HepG2 (cell line): Measurements from ENCODE around the gene TTBK2. TPM values are rescaled to one million over a fixed set of nuclear protein-coding genes. Genes with fewer than 3 reads are reported as not detected.
"Not testable (repeated sequence)": the region's sequence is repeated elsewhere in the genome, so short reads cannot be mapped to it uniquely, and the experiment has no call there.

Experiments
- ATAC-seq: fragments of 200-7000 bp; cut with Tn5 transposase; 3 replicates; pipeline ENCODE4 v1.9.1; 2020; ENCODE audit warnings: mild to moderate bottlenecking, moderate library complexity
- BruUV-seq: library from RNA; stranded (reverse); fragments of 400-500 nt; replicated peaks from 2 replicates; lab custom pipeline; 2021; lab: Mats Ljungman, UMichigan
- CTCF ChIA-PET: fragments of 300-600 bp; formaldehyde crosslinking; extraction: SDS; loops from one replicate; lab custom pipeline; 2021; ENCODE audit warnings: low total read pairs, inconsistent platforms, low intra/inter-chr PET ratio; lab: Yijun Ruan, JAX
- POLR2A ChIA-PET: fragments of 350-600 bp; sonication (Branson Sonifier 250); formaldehyde crosslinking; loops from one replicate; lab custom pipeline; 2020; ENCODE audit warnings: antibody characterized with exemption, inconsistent platforms; lab: Yijun Ruan, JAX
- DNase-seq: peaks from one replicate; pipeline ENCODE4 v3.0.0-alpha.2; 2015; ENCODE audit warnings: low spot score
- FAIRE-seq: peaks from 3 replicates; lab custom pipeline; 2011; peaks lifted over from hg19 to GRCh38; lab: Jason Lieb, UNC
- H2AFZ ChIP-seq: one replicate; pipeline ENCODE4 v1.6.1; 2011; ENCODE audit warnings: low read length, inconsistent platforms
- H3K27ac ChIP-seq: fragments of 300-600 bp; 3 replicates; pipeline ENCODE4 v1.8.0; 2011; ENCODE audit warnings: mixed run types, mild to moderate bottlenecking, mixed read lengths, low read length, inconsistent platforms; ENCODE audit not compliant: insufficient read depth; ENCODE audit errors: extremely low read length
- H3K27me3 ChIP-seq, 2 experiments: fragments of 200-600 bp in 1 of 2; 2 replicates in 1 of 2; 3 replicates in 1 of 2; pipeline versions ENCODE4 v1.6.0 to v1.8.0; 2011; ENCODE audit warnings: low read length in 2 of 2, mild to moderate bottlenecking in 2 of 2, moderate library complexity in 2 of 2, inconsistent platforms in 1 of 2; ENCODE audit not compliant: insufficient read depth in 2 of 2, control insufficient read depth in 1 of 2
- H3K36me3 ChIP-seq, 2 experiments: fragments of 200-600 bp in 1 of 2; replicated peaks in 1 of 2; 2 replicates in 1 of 2; 3 replicates in 1 of 2; pipeline versions ENCODE4 v1.5.1 to v1.8.0; 2011; ENCODE audit warnings: low read length in 2 of 2, inconsistent platforms in 1 of 2; ENCODE audit not compliant: insufficient read depth in 2 of 2, control insufficient read depth in 1 of 2
- H3K4me1 ChIP-seq: 2 replicates; pipeline ENCODE4 v1.5.1; 2012; ENCODE audit warnings: low read length, inconsistent platforms; ENCODE audit not compliant: insufficient read depth
- H3K4me2 ChIP-seq: 2 replicates; pipeline ENCODE4 v1.6.0; 2011; ENCODE audit warnings: low read depth, low read length, inconsistent platforms
- H3K4me3 ChIP-seq, 3 experiments: fragments of 200-600 bp in 1 of 3; sonication (generic), shearing (Covaris generic) in 1 of 3; replicated peaks in 1 of 3; 2 replicates each; pipeline ENCODE4 v1.5.1; 2011 to 2016; ENCODE audit warnings: low read length in 3 of 3, inconsistent platforms in 2 of 3, low read depth in 2 of 3, mild to moderate bottlenecking in 2 of 3, control low read depth in 1 of 3, mixed read lengths in 1 of 3; ENCODE audit not compliant: insufficient read depth in 1 of 3
- H3K79me2 ChIP-seq: one replicate; pipeline ENCODE4 v1.6.1; 2011; ENCODE audit warnings: low read length, inconsistent platforms; ENCODE audit not compliant: insufficient read depth
- H3K9ac ChIP-seq: 2 replicates; pipeline ENCODE4 v1.6.0; 2011; ENCODE audit warnings: mild to moderate bottlenecking, low read depth, low read length, inconsistent platforms; ENCODE audit not compliant: insufficient read depth
- H3K9me3 ChIP-seq: 2 replicates; pipeline ENCODE4 v1.5.1; 2012; ENCODE audit warnings: mild to moderate bottlenecking, low read length
- H4K20me1 ChIP-seq: 2 replicates; pipeline ENCODE4 v1.6.0; 2011; ENCODE audit warnings: inconsistent platforms, mild to moderate bottlenecking, low read length, moderate library complexity; ENCODE audit not compliant: insufficient read depth
- FOXA1 ChIP-seq, 2 experiments: fragments of 450-650 bp in 1 of 2; sonication (generic) in 1 of 2; formaldehyde crosslinking in 1 of 2; IDR thresholded peaks; 2 replicates each; pipeline versions ENCODE4 v1.4.0 to v1.6.1; 2016 to 2020; ENCODE audit warnings: missing genetic modification reagents in 1 of 2
- ZNF431 ChIP-seq: sonication (generic); formaldehyde crosslinking; IDR thresholded peaks from 2 replicates; pipeline ENCODE4 v1.9.0; 2022; ENCODE audit warnings: missing genetic modification reagents, low read depth, mild to moderate bottlenecking, borderline replicate concordance
- WGBS: methylation state at CpG from one replicate; pipeline ENCODE4 v1.1.6; 2017; ENCODE audit warnings: low lambda C conversion rate; 5-methylcytosine and 5-hydroxymethylcytosine counted together
- in situ Hi-C: cut with HindIII; loops from 2 replicates; pipeline ENCODE4 v1.10.0; 2017; ENCODE audit warnings: low pct_unique_long_range_greater_than_20kb; ENCODE audit not compliant: extremely low pct_ligation_motif_present
- intact Hi-C: fragments of 100-400 bp; cut with micrococcal nuclease; formaldehyde crosslinking; loops from one replicate; pipeline ENCODE4 v1.10.0; 2022; ENCODE audit not compliant: unreplicated experiment
- polyA plus RNA-seq, 8 experiments: library from polyadenylated mRNA; depleted of rRNA in 3 of 8; stranded (reverse) in 7 of 8; unstranded in 1 of 8; fragments of >200 nt; fragmentation: Illumina TruSeq in 4 of 8; extraction: Trizol in 4 of 8; gene quantifications; 2 replicates each; pipeline versions ENCODE4 v1.2.1 to v1.2.3, GENCODE V29; 2011 to 2016; ENCODE audit warnings: low read depth in 4 of 8, missing spikeins in 1 of 8, mixed read lengths in 1 of 8; ENCODE audit not compliant: insufficient read depth in 1 of 8
- total RNA-seq, 5 experiments: library from RNA; depleted of rRNA; stranded (reverse); fragments of >200 nt; fragmentation: Illumina TruSeq; extraction: Trizol; gene quantifications; 2 replicates each; pipeline ENCODE4 v1.2.3, GENCODE V29; 2016; ENCODE audit warnings: low read depth in 1 of 5
- TF ChIP-seq, protein P1 (sequence below): sonication (generic); formaldehyde crosslinking; IDR thresholded peaks from 2 replicates; pipeline ENCODE4 v1.4.0; 2020; ENCODE audit warnings: missing genetic modification reagents, borderline replicate concordance

Gene TTBK2
- total and polyA plus RNA-seq, 2 of the 13 experiments (the other 11 are each of a cell fraction or from before 2014, with no cell fraction given), result 5.1 to 7.4 TPM

DNA sequence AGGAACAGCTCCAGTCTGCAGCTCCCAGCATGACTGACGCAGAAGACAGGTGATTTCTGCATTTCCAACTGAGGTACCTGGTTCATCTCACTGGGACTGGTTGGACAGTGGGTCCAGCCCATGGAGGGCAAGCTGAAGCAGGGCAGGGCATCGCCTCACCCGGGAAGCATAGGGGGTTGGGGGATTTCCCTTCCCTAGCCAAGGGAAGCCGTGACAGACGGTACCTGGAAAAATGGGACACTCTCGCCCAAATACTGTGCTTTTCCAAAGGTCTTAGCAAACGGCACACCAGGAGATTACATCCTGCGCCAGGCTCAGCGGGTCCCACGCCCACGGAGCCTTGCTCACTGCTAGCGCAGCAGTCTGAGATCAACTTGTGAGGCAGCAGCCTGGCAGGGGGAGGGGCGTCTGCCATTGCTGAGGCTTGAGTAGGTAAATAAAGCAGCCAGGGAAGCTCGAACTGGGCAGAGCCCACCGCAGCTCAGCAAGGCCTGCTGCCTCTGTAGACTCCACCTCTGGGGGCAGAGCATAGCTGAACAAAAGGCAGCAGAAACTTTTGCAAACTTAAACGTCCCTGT, 156.3 kb downstream of the TTBK2 start (continued):
- TF ChIP-seq, protein P1, sequence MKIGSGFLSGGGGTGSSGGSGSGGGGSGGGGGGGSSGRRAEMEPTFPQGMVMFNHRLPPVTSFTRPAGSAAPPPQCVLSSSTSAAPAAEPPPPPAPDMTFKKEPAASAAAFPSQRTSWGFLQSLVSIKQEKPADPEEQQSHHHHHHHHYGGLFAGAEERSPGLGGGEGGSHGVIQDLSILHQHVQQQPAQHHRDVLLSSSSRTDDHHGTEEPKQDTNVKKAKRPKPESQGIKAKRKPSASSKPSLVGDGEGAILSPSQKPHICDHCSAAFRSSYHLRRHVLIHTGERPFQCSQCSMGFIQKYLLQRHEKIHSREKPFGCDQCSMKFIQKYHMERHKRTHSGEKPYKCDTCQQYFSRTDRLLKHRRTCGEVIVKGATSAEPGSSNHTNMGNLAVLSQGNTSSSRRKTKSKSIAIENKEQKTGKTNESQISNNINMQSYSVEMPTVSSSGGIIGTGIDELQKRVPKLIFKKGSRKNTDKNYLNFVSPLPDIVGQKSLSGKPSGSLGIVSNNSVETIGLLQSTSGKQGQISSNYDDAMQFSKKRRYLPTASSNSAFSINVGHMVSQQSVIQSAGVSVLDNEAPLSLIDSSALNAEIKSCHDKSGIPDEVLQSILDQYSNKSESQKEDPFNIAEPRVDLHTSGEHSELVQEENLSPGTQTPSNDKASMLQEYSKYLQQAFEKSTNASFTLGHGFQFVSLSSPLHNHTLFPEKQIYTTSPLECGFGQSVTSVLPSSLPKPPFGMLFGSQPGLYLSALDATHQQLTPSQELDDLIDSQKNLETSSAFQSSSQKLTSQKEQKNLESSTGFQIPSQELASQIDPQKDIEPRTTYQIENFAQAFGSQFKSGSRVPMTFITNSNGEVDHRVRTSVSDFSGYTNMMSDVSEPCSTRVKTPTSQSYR (CRISPR knock-in tag), result peak; percentile 69; the same call in 1 of the 2 replicates
- not testable (repeated sequence) for TF ChIP-seq FOXA1 (IDR thresholded peaks at IDR 0.05)
- peak; percentile 49; the same call in 1 of the 2 replicates for TF ChIP-seq FOXA1 (CRISPR knock-in tag; IDR thresholded peaks at IDR 0.05)

- Histone ChIP-seq H3K4me1 (peaks cover 17% of the 10 kb centered on the region; the same call in 1 of the 2 replicates), H3K9me3 (peaks cover 20% of the 10 kb centered on the region)
- H3K79me2 ChIP-seq, POLR2A ChIA-PET, H3K4me2 ChIP-seq, H3K4me3 ChIP-seq, H4K20me1 ChIP-seq, in situ Hi-C loops, intact Hi-C loops, BruUV-seq, CTCF ChIA-PET, H3K9ac ChIP-seq, ATAC-seq, FAIRE-seq, H3K27ac ChIP-seq, DNase-seq, H3K36me3 ChIP-seq, H3K27me3 ChIP-seq, H2AFZ ChIP-seq: not testable (repeated sequence)
- WGBS, result 86% methylated on average over 2 of the region's 2 CpGs
- peak; percentile 90 for TF ChIP-seq ZNF431 (CRISPR knock-in tag)
These were observed 158.8 kb downstream of the TTBK2 start for GRCh38 chr15:42761813-42762212.
